HepG2 (cell line): ENCODE measurements around the gene TAP1. TPM values are rescaled to one million over a fixed set of nuclear protein-coding genes. Genes with fewer than 3 reads are reported as not detected.
A peak's percentile ranks its signal among the peaks of the same experiment; 100 is the strongest.

Experiments used
- AHR ChIP-seq: IDR thresholded peaks from 2 replicates; pipeline ENCODE4 v1.6.1; 2018; ENCODE audit warnings: missing genetic modification reagents, missing compliant biosample characterization
- AKAP8 ChIP-seq: sonication (generic); formaldehyde crosslinking; IDR thresholded peaks from 2 replicates; pipeline ENCODE4 v1.5.1; 2020; ENCODE audit warnings: mild to moderate bottlenecking, missing genetic modification reagents
- BORCS8-MEF2B ChIP-seq: sonication (generic); formaldehyde crosslinking; IDR thresholded peaks from 2 replicates; pipeline ENCODE4 v1.8.0; 2022; ENCODE audit warnings: mild to moderate bottlenecking, missing genetic modification reagents
- BRCA1 ChIP-seq: sonication (generic); formaldehyde crosslinking; IDR thresholded peaks from 2 replicates; pipeline ENCODE4 v1.4.0; 2020; ENCODE audit warnings: missing genetic modification reagents
- FOXO1 ChIP-seq: sonication (generic); formaldehyde crosslinking; IDR thresholded peaks from 2 replicates; pipeline ENCODE4 v1.4.0; 2020; ENCODE audit warnings: missing genetic modification reagents
- HMG20B ChIP-seq: conservative IDR thresholded peaks from 2 replicates; pipeline ENCODE4 v1.6.1; 2016; ENCODE audit warnings: missing genetic modification reagents, missing compliant biosample characterization
- KDM4B ChIP-seq: sonication (generic); formaldehyde crosslinking; IDR thresholded peaks from 2 replicates; pipeline ENCODE4 v1.4.0; 2020; ENCODE audit warnings: missing genetic modification reagents
- KLF11 ChIP-seq: IDR thresholded peaks from 2 replicates; pipeline ENCODE4 v1.6.1; 2016; ENCODE audit warnings: missing compliant biosample characterization
- NR2F1 ChIP-seq, 2 experiments: fragments of 450-650 bp in 1 of 2; formaldehyde crosslinking in 1 of 2; IDR thresholded peaks; 2 replicates each; pipeline versions ENCODE4 v1.5.0 to v1.6.1; 2016 to 2020; ENCODE audit warnings: mild to moderate bottlenecking in 1 of 2, missing compliant biosample characterization in 1 of 2, missing genetic modification reagents in 1 of 2, moderate library complexity in 1 of 2
- PHF21A ChIP-seq: sonication (generic); formaldehyde crosslinking; IDR thresholded peaks from 2 replicates; pipeline ENCODE4 v1.5.0; 2020; ENCODE audit warnings: mild to moderate bottlenecking, missing genetic modification reagents
- SIX4 ChIP-seq: sonication (generic); formaldehyde crosslinking; IDR thresholded peaks from 2 replicates; pipeline ENCODE4 v1.4.0; 2020; ENCODE audit warnings: missing genetic modification reagents
- TCF7 ChIP-seq: sonication (generic); IDR thresholded peaks from 2 replicates; pipeline ENCODE4 v1.6.1; 2016; ENCODE audit warnings: antibody characterized with exemption, low read depth
- TP53 ChIP-seq: sonication (generic); formaldehyde crosslinking; conservative IDR thresholded peaks from 2 replicates; pipeline ENCODE4 v1.4.0; 2020; ENCODE audit warnings: missing genetic modification reagents
- ZNF160 ChIP-seq: sonication (generic); formaldehyde crosslinking; IDR thresholded peaks from 2 replicates; pipeline ENCODE4 v1.8.0; 2022; ENCODE audit warnings: mild to moderate bottlenecking, inconsistent platforms, missing genetic modification reagents
- ZNF225 ChIP-seq: sonication (generic); formaldehyde crosslinking; IDR thresholded peaks from 2 replicates; pipeline ENCODE4 v1.4.0; 2020; ENCODE audit warnings: mild to moderate bottlenecking, missing genetic modification reagents
- ZNF326 ChIP-seq: sonication (generic); formaldehyde crosslinking; IDR thresholded peaks from 2 replicates; pipeline ENCODE4 v1.4.0; 2020; ENCODE audit warnings: missing genetic modification reagents, borderline replicate concordance
- ZNF709 ChIP-seq: sonication (generic); formaldehyde crosslinking; IDR thresholded peaks from 2 replicates; pipeline ENCODE4 v1.5.0; 2020; ENCODE audit warnings: mild to moderate bottlenecking, missing genetic modification reagents
- polyA plus RNA-seq, 8 experiments: library from polyadenylated mRNA; depleted of rRNA in 3 of 8; stranded (reverse) in 7 of 8; unstranded in 1 of 8; fragments of >200 nt; fragmentation: Illumina TruSeq in 4 of 8; extraction: Trizol in 4 of 8; gene quantifications; 2 replicates each; pipeline versions ENCODE4 v1.2.1 to v1.2.3, GENCODE V29; 2011 to 2016; ENCODE audit warnings: low read depth in 4 of 8, missing spikeins in 1 of 8, mixed read lengths in 1 of 8; ENCODE audit not compliant: insufficient read depth in 1 of 8
- total RNA-seq, 5 experiments: library from RNA; depleted of rRNA; stranded (reverse); fragments of >200 nt; fragmentation: Illumina TruSeq; extraction: Trizol; gene quantifications; 2 replicates each; pipeline ENCODE4 v1.2.3, GENCODE V29; 2016; ENCODE audit warnings: low read depth in 1 of 5
- TF ChIP-seq, protein P1 (sequence below): sonication (generic); formaldehyde crosslinking; IDR thresholded peaks from 2 replicates; pipeline ENCODE4 v1.5.1; 2020; ENCODE audit warnings: mild to moderate bottlenecking, missing genetic modification reagents, borderline replicate concordance
- TF ChIP-seq, protein P2 (sequence below): sonication (generic); formaldehyde crosslinking; IDR thresholded peaks from 2 replicates; pipeline ENCODE4 v1.8.1; 2023; ENCODE audit warnings: mild to moderate bottlenecking, inconsistent platforms, moderate library complexity, missing genetic modification reagents, borderline replicate concordance
- TF ChIP-seq, protein P3 (sequence below): sonication (generic); formaldehyde crosslinking; IDR thresholded peaks from 2 replicates; pipeline ENCODE4 v1.8.1; 2023; ENCODE audit warnings: mild to moderate bottlenecking, moderate library complexity, missing genetic modification reagents
- TF ChIP-seq, protein P4 (sequence below): sonication (generic); formaldehyde crosslinking; IDR thresholded peaks from 2 replicates; pipeline ENCODE4 v1.5.1; 2020; ENCODE audit warnings: missing genetic modification reagents, mild to moderate bottlenecking, borderline replicate concordance

The TAP1 gene
- total and polyA plus RNA-seq, 2 of the 13 experiments (the other 11 are each of a cell fraction or from before 2014, with no cell fraction given), result 31.2 to 52.2 TPM

DNA sequence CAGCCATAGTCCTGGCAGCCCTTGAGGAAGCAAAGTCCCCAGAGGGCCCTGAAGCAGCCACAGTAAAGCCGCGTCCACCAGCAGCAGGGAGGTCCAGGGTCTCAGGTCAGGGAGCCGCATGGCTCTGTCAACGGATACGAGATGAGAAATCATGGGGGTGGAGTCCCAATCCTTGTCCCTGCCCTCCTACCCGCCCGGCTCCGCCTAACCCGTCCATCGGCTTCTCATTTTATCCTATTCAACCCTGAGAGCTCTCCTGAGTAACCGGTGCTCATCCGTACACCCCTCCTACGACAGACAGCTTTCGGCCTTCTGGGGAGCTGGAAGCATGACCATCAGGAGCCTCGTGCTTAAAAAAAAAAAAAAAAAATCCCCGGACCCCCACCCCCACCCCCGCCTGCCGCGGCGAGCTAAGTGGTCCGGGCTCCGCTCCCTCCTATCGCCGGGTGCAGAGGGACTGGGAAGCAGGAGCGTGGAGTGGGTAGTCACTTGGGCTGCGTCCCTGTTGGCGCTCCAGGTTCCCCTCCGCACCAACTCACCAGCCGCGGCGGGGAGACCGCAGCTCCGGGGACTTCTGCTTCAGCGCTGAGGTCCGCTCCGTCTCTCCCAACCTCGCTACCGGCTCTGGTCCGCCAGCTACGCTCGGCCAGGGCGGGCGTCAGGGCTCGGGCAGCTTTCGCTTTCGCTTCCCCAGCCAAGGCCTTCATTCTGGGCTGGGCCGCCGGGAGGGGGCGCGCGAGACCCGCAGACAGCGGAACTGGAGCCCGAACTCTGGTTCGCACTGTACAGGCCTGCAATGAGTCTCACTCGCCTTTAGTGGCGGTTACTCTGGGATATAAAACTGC is 15.2 kb downstream of the TAP1 start, which contains the start of gene TAP2 (continued):
- peak; percentile 71 for TF ChIP-seq PHF21A (CRISPR knock-in tag)
- TF ChIP-seq NR2F1 (CRISPR knock-in tag; IDR thresholded peaks at IDR 0.05), result no peak
- peak; percentile 69 for TF ChIP-seq ZNF225
- TF ChIP-seq, protein P1, sequence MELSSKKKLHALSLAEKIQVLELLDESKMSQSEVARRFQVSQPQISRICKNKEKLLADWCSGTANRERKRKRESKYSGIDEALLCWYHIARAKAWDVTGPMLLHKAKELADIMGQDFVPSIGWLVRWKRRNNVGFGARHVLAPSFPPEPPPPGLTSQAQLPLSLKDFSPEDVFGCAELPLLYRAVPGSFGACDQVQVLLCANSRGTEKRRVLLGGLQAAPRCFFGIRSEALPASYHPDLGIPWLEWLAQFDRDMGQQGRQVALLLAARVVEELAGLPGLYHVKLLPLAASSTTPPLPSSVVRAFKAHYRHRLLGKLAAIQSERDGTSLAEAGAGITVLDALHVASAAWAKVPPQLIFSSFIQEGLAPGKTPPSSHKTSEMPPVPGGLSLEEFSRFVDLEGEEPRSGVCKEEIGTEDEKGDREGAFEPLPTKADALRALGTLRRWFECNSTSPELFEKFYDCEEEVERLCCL (CRISPR knock-in tag), result no peak
- TF ChIP-seq TCF7, result no peak
- peak; percentile 74; the same call in 1 of the 2 replicates for TF ChIP-seq ZNF160
- TF ChIP-seq, protein P2, sequence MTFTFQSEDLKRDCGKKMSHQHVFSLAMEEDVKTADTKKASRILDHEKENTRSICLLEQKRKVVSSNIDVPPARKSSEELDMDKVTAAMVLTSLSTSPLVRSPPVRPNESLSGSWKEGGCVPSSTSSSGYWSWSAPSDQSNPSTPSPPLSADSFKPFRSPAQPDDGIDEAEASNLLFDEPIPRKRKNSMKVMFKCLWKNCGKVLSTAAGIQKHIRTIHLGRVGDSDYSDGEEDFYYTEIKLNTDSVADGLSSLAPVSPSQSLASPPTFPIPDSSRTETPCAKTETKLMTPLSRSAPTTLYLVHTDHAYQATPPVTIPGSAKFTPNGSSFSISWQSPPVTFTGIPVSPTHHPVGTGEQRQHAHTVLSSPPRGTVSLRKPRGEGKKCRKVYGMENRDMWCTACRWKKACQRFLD, result no peak
- peak; percentile 86; the same call in 1 of the 2 replicates for TF ChIP-seq AHR (CRISPR knock-in tag)
- TF ChIP-seq BORCS8-MEF2B (CRISPR knock-in tag), result peak; percentile 79; the same call in 1 of the 2 replicates
- peak; percentile 50; the same call in 1 of the 2 replicates for TF ChIP-seq FOXO1 (CRISPR knock-in tag)
- no peak for TF ChIP-seq AKAP8
- peak; percentile 89; the same call in 1 of the 2 replicates for TF ChIP-seq KDM4B (CRISPR knock-in tag)
- peak; percentile 68; the same call in 1 of the 2 replicates for TF ChIP-seq HMG20B
- TF ChIP-seq, protein P3, sequence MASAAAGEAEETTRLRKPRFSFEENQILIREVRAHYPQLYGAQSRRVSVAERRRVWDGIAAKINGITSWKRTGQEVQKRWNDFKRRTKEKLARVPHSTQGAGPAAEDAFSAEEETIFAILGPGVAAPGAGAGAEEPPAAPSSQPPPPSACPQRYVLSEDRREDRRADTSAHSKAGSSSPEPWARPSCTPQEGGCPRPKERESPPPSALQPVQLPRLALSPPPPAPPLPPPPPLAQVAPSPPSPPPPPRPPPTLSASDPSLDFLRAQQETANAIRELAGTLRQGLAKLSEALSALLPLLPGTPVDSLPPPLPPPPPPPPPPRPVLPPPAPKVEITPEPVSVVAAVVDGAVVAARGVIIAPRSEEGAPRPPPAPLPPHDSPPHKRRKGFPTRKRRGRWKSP (CRISPR knock-in tag), result peak; percentile 100
- peak; percentile 90 for TF ChIP-seq KLF11 (CRISPR knock-in tag)
- peak; percentile 89 for TF ChIP-seq BRCA1 (CRISPR knock-in tag)
- TF ChIP-seq, protein P4, sequence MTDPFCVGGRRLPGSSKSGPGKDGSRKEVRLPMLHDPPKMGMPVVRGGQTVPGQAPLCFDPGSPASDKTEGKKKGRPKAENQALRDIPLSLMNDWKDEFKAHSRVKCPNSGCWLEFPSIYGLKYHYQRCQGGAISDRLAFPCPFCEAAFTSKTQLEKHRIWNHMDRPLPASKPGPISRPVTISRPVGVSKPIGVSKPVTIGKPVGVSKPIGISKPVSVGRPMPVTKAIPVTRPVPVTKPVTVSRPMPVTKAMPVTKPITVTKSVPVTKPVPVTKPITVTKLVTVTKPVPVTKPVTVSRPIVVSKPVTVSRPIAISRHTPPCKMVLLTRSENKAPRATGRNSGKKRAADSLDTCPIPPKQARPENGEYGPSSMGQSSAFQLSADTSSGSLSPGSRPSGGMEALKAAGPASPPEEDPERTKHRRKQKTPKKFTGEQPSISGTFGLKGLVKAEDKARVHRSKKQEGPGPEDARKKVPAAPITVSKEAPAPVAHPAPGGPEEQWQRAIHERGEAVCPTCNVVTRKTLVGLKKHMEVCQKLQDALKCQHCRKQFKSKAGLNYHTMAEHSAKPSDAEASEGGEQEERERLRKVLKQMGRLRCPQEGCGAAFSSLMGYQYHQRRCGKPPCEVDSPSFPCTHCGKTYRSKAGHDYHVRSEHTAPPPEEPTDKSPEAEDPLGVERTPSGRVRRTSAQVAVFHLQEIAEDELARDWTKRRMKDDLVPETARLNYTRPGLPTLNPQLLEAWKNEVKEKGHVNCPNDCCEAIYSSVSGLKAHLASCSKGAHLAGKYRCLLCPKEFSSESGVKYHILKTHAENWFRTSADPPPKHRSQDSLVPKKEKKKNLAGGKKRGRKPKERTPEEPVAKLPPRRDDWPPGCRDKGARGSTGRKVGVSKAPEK (CRISPR knock-in tag), result 0 out of 2 replicates have a peak, but pooled peaks have one; percentile 34
- TF ChIP-seq SIX4, result no peak
- TF ChIP-seq TP53 (CRISPR knock-in tag), result 0 out of 2 replicates have a peak, but pooled peaks have one; percentile 33
- peak; percentile 84; the same call in 1 of the 2 replicates for TF ChIP-seq ZNF709 (CRISPR knock-in tag)
- no peak for TF ChIP-seq ZNF326
